HepG2 (cell line): ENCODE data around the gene DCTN3. TPM values are rescaled to one million over a fixed set of nuclear protein-coding genes. Genes with fewer than 3 reads are reported as not detected.

Experiments used
- ATAC-seq: fragments of 200-7000 bp; cut with Tn5 transposase; 3 replicates; pipeline ENCODE4 v1.9.1; 2020; ENCODE audit warnings: mild to moderate bottlenecking, moderate library complexity
- BruUV-seq: library from RNA; stranded (reverse); fragments of 400-500 nt; replicated peaks from 2 replicates; lab custom pipeline; 2021; lab: Mats Ljungman, UMichigan
- CTCF ChIA-PET: fragments of 300-600 bp; formaldehyde crosslinking; extraction: SDS; loops from one replicate; lab custom pipeline; 2021; ENCODE audit warnings: low total read pairs, inconsistent platforms, low intra/inter-chr PET ratio; lab: Yijun Ruan, JAX
- POLR2A ChIA-PET: fragments of 350-600 bp; sonication (Branson Sonifier 250); formaldehyde crosslinking; loops from one replicate; lab custom pipeline; 2020; ENCODE audit warnings: antibody characterized with exemption, inconsistent platforms; lab: Yijun Ruan, JAX
- DNase-seq: peaks from one replicate; pipeline ENCODE4 v3.0.0-alpha.2; 2015; ENCODE audit warnings: low spot score
- FAIRE-seq: peaks from 3 replicates; lab custom pipeline; 2011; peaks lifted over from hg19 to GRCh38; lab: Jason Lieb, UNC
- H2AFZ ChIP-seq: one replicate; pipeline ENCODE4 v1.6.1; 2011; ENCODE audit warnings: low read length, inconsistent platforms
- H3K27ac ChIP-seq: fragments of 300-600 bp; 3 replicates; pipeline ENCODE4 v1.8.0; 2011; ENCODE audit warnings: mixed run types, mild to moderate bottlenecking, mixed read lengths, low read length, inconsistent platforms; ENCODE audit not compliant: insufficient read depth; ENCODE audit errors: extremely low read length
- H3K27me3 ChIP-seq, 2 experiments: fragments of 200-600 bp in 1 of 2; 2 replicates in 1 of 2; 3 replicates in 1 of 2; pipeline versions ENCODE4 v1.6.0 to v1.8.0; 2011; ENCODE audit warnings: low read length in 2 of 2, mild to moderate bottlenecking in 2 of 2, moderate library complexity in 2 of 2, inconsistent platforms in 1 of 2; ENCODE audit not compliant: insufficient read depth in 2 of 2, control insufficient read depth in 1 of 2
- H3K36me3 ChIP-seq, 2 experiments: fragments of 200-600 bp in 1 of 2; replicated peaks in 1 of 2; 2 replicates in 1 of 2; 3 replicates in 1 of 2; pipeline versions ENCODE4 v1.5.1 to v1.8.0; 2011; ENCODE audit warnings: low read length in 2 of 2, inconsistent platforms in 1 of 2; ENCODE audit not compliant: insufficient read depth in 2 of 2, control insufficient read depth in 1 of 2
- H3K4me1 ChIP-seq: 2 replicates; pipeline ENCODE4 v1.5.1; 2012; ENCODE audit warnings: low read length, inconsistent platforms; ENCODE audit not compliant: insufficient read depth
- H3K4me2 ChIP-seq: 2 replicates; pipeline ENCODE4 v1.6.0; 2011; ENCODE audit warnings: low read depth, low read length, inconsistent platforms
- H3K4me3 ChIP-seq, 3 experiments: fragments of 200-600 bp in 1 of 3; sonication (generic), shearing (Covaris generic) in 1 of 3; replicated peaks in 1 of 3; 2 replicates each; pipeline ENCODE4 v1.5.1; 2011 to 2016; ENCODE audit warnings: low read length in 3 of 3, inconsistent platforms in 2 of 3, low read depth in 2 of 3, mild to moderate bottlenecking in 2 of 3, control low read depth in 1 of 3, mixed read lengths in 1 of 3; ENCODE audit not compliant: insufficient read depth in 1 of 3
- H3K79me2 ChIP-seq: one replicate; pipeline ENCODE4 v1.6.1; 2011; ENCODE audit warnings: low read length, inconsistent platforms; ENCODE audit not compliant: insufficient read depth
- H3K9ac ChIP-seq: 2 replicates; pipeline ENCODE4 v1.6.0; 2011; ENCODE audit warnings: mild to moderate bottlenecking, low read depth, low read length, inconsistent platforms; ENCODE audit not compliant: insufficient read depth
- H3K9me3 ChIP-seq: 2 replicates; pipeline ENCODE4 v1.5.1; 2012; ENCODE audit warnings: mild to moderate bottlenecking, low read length
- H4K20me1 ChIP-seq: 2 replicates; pipeline ENCODE4 v1.6.0; 2011; ENCODE audit warnings: inconsistent platforms, mild to moderate bottlenecking, low read length, moderate library complexity; ENCODE audit not compliant: insufficient read depth
- CEBPG ChIP-seq: IDR thresholded peaks from 2 replicates; pipeline ENCODE4 v1.6.1; 2016
- EZH2 ChIP-seq: conservative IDR thresholded peaks from 2 replicates; pipeline ENCODE4 v1.6.1; 2012; ENCODE audit warnings: mild to moderate bottlenecking, low read depth, low read length, moderate library complexity
- MTA1 ChIP-seq: sonication (generic); formaldehyde crosslinking; IDR thresholded peaks from 2 replicates; pipeline ENCODE4 v1.4.0; 2020; ENCODE audit warnings: missing genetic modification reagents, mild to moderate bottlenecking, borderline replicate concordance
- ZNF10 ChIP-seq: sonication (generic); formaldehyde crosslinking; IDR thresholded peaks from 2 replicates; pipeline ENCODE4 v1.4.0; 2020; ENCODE audit warnings: mild to moderate bottlenecking, low read depth, missing genetic modification reagents, borderline replicate concordance
- ZNF724P ChIP-seq: sonication (generic); formaldehyde crosslinking; IDR thresholded peaks from 2 replicates; pipeline ENCODE4 v1.8.0; 2022; ENCODE audit warnings: missing genetic modification reagents, borderline replicate concordance
- WGBS: methylation state at CpG from one replicate; pipeline ENCODE4 v1.1.6; 2017; ENCODE audit warnings: low lambda C conversion rate; 5-methylcytosine and 5-hydroxymethylcytosine counted together
- in situ Hi-C: cut with HindIII; loops from 2 replicates; pipeline ENCODE4 v1.10.0; 2017; ENCODE audit warnings: low pct_unique_long_range_greater_than_20kb; ENCODE audit not compliant: extremely low pct_ligation_motif_present
- intact Hi-C: fragments of 100-400 bp; cut with micrococcal nuclease; formaldehyde crosslinking; loops from one replicate; pipeline ENCODE4 v1.10.0; 2022; ENCODE audit not compliant: unreplicated experiment
- polyA plus RNA-seq, 8 experiments: library from polyadenylated mRNA; depleted of rRNA in 3 of 8; stranded (reverse) in 7 of 8; unstranded in 1 of 8; fragments of >200 nt; fragmentation: Illumina TruSeq in 4 of 8; extraction: Trizol in 4 of 8; gene quantifications; 2 replicates each; pipeline versions ENCODE4 v1.2.1 to v1.2.3, GENCODE V29; 2011 to 2016; ENCODE audit warnings: low read depth in 4 of 8, missing spikeins in 1 of 8, mixed read lengths in 1 of 8; ENCODE audit not compliant: insufficient read depth in 1 of 8
- total RNA-seq, 5 experiments: library from RNA; depleted of rRNA; stranded (reverse); fragments of >200 nt; fragmentation: Illumina TruSeq; extraction: Trizol; gene quantifications; 2 replicates each; pipeline ENCODE4 v1.2.3, GENCODE V29; 2016; ENCODE audit warnings: low read depth in 1 of 5

Gene DCTN3
- total and polyA plus RNA-seq, 2 of the 13 experiments (the other 11 are each of a cell fraction or from before 2014, with no cell fraction given) = 27.4 to 34.5 TPM

DNA sequence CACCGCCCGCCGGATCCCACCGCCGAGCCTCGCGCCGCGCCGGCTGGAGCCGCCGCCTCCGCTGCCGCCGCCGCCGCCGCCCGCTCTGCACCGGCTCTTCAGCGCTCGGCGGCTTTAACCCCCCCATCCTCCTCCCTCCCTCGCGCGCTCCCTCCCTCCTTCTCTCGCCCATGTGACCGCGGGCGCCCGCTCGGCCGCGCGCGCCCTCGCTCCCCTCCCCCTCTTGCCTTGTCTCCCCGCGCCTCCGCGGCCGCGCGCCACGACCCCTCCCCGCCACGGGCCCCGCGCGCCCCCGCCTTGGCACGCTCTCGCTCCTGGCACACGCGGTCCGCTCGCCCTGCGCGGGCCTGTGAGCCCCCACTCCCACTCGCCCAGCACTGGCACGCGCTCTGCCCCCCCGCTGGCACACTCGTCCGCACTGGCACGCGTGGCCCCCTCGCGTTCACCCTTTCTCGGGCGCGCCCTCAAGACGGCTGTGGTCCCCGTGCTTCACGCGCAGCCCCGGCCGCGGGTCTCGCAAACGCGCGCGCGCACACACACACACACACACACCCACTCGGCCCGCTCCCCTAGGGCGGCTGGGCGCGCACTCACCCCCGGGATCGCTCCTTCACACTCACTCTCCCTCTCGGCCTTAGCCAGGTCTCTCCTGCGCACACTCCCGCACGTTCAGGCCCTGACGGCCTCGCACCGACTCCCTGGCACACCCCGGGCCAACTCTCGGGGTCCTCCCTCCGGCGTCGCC, 30.5 kb downstream of the DCTN3 start, which contains the start of gene CNTFR:
Gene CNTFR (minus strand): TSS at position 89 of the 745 bp plus-strand sequence. CDS start 20,743 bp downstream, outside the sequence.
- Histone ChIP-seq H3K9ac (no peak within 1 kb of the TSS), H3K4me2 (0 out of 2 replicates have a peak within 1 kb of the TSS, but pooled peaks have one; percentile 32), H3K27ac (no peak within 1 kb of the TSS), H3K9me3 (no peaks in the 10 kb centered on the region), H3K36me3 (no peaks in the 10 kb centered on the region), H3K4me3 (0 out of 6 replicates have a peak within 1 kb of the TSS, but pooled peaks of 1 of the 3 experiments have one; percentile 7), H4K20me1 (peaks cover 4% of the 10 kb centered on the region; the same call in 1 of the 2 replicates), H3K79me2 (no peaks in the 10 kb centered on the region), H3K4me1 (peaks cover 28% of the 10 kb centered on the region; the same call in 1 of the 2 replicates), H2AFZ (no peak within 1 kb of the TSS), H3K27me3 (peaks cover 19 to 92% of the 10 kb centered on the region in 2 experiments)
- BruUV-seq = no TSS peak
- no peak for TF ChIP-seq ZNF724P
- 0 out of 2 replicates have a peak, but pooled peaks have one; percentile 12 for TF ChIP-seq MTA1 (CRISPR knock-in tag)
- in situ Hi-C loops = loop anchor here (5.0 kb wide), 1 partner anchor 38 kb away; no protein-coding TSS in a partner anchor
- WGBS = 33% methylated on average over 26 of the region's 104 CpGs
- FAIRE-seq (no peak), DNase-seq (no peak), ATAC-seq (no peak)
- intact Hi-C loops = loop anchor here (2.0 to 5.0 kb wide), 2 partner anchors 88 to 153 kb away; no protein-coding TSS in a partner anchor
- CTCF ChIA-PET = interaction anchor here (2.4 to 3.9 kb wide), 2 partner anchors 42 to 152 kb away, joined by 10 to 42 read pairs; no protein-coding TSS in a partner anchor
- POLR2A ChIA-PET = no interaction called here

DNA sequence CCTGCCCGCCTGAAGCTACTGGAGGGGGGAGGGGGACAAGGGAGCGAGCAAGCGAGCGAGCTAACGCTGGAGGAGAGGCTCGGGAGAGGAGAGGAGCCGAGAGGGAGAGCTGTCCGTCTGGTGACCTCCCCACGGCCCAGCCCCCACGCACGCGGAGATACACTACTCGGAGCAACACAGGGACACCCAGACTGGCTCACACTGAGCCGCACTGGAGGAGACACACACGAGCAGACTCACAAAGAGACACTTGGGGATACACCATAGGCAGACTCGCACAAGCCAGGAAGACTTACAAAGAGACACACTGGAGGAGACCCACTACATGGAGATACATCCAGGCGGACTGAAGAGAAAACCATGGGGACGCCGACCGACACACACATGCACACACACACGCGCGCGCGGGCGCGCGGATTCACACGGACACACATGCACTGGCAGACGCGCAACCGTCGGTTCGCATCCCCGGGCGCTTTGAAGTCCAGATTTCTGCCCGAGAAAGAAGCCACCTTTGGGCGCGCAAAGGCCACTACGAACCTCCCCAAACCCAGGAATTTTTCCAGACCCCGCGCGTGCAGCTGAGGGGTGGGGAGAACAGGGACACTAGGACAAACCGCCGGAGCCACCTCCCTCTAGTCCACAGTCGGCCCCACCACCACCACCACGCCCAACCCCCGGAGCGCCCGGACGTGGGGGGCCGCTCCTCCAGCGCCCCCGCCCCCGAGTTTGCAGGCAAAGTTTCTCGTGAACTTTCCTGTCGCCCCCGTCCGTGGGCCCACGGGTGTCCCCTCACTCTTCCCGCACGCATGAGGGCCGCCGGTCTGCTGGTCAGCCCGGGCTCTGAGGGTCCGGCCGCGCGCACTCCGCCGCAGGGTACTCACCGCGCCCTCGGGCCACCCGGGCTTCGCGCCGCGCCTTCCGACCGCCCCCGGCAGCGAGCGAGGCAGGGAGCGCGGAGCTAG, 31.3 kb downstream of the DCTN3 start:
- peaks cover 4% of the 10 kb centered on the region; the same call in 1 of the 2 replicates for H4K20me1 ChIP-seq
- intact Hi-C loops = no loop called here
- H3K9ac ChIP-seq = no peak overlapping the region
- POLR2A ChIA-PET = no interaction called here
- H3K27me3 ChIP-seq = peaks cover 20 to 94% of the 10 kb centered on the region in 2 experiments
- no peak for DNase-seq
- in situ Hi-C loops = no loop called here
- WGBS = 13% methylated on average over 36 of the region's 86 CpGs
- 0 out of 2 replicates have a peak, but pooled peaks have one; percentile 69 for TF ChIP-seq EZH2
- TF ChIP-seq ZNF10 (CRISPR knock-in tag) = no peak
- TF ChIP-seq CEBPG = no peak
- no peak overlapping the region for H3K27ac ChIP-seq
- H2AFZ ChIP-seq = no peak overlapping the region
- no peak for ATAC-seq
- BruUV-seq = no TSS peak
- no peak overlapping the region for H3K4me3 ChIP-seq
- no peaks in the 10 kb centered on the region for H3K79me2 ChIP-seq
- no peaks in the 10 kb centered on the region for H3K9me3 ChIP-seq
- no peaks in the 10 kb centered on the region for H3K36me3 ChIP-seq
- no peak for FAIRE-seq
- CTCF ChIA-PET = no interaction called here
- H3K4me2 ChIP-seq = no peak overlapping the region
- H3K4me1 ChIP-seq = peaks cover 28% of the 10 kb centered on the region; the same call in 1 of the 2 replicates
